HEK293 (cell line): ENCODE measurements around the gene MYOF.

Experiments used
- KLF1 ChIP-seq: fragments of 450-650 bp; formaldehyde crosslinking; IDR thresholded peaks from 2 replicates; pipeline ENCODE4 v1.5.1; 2016; ENCODE audit warnings: missing biosample characterization, missing genetic modification characterization
- ZBTB20 ChIP-seq: fragments of 450-650 bp; formaldehyde crosslinking; IDR thresholded peaks from 2 replicates; pipeline ENCODE4 v1.5.1; 2016; ENCODE audit warnings: missing biosample characterization, missing genetic modification characterization
- ZNF214 ChIP-seq: fragments of 450-650 bp; formaldehyde crosslinking; IDR thresholded peaks from 2 replicates; pipeline ENCODE4 v1.5.1; 2017; ENCODE audit warnings: missing biosample characterization, mild to moderate bottlenecking, missing genetic modification characterization, borderline replicate concordance
- ZNF274 ChIP-seq, 2 experiments: fragments of 200-500 bp in 1 of 2; fragments of 450-650 bp in 1 of 2; sonication (Bioruptor generic) in 1 of 2; formaldehyde crosslinking in 1 of 2; IDR thresholded peaks; 2 replicates each; pipeline versions ENCODE4 v1.5.1 to v1.6.1; 2014 to 2016; ENCODE audit warnings: borderline replicate concordance in 1 of 2, inconsistent platforms in 1 of 2, low read length in 1 of 2, missing biosample characterization in 1 of 2, missing genetic modification characterization in 1 of 2
- ZNF558 ChIP-seq: fragments of 450-650 bp; formaldehyde crosslinking; IDR thresholded peaks from 2 replicates; pipeline ENCODE4 v1.5.1; 2016; ENCODE audit warnings: missing biosample characterization, missing genetic modification characterization
- ZNF776 ChIP-seq: fragments of 450-650 bp; formaldehyde crosslinking; IDR thresholded peaks from 2 replicates; pipeline ENCODE4 v1.5.0; 2017; ENCODE audit warnings: missing biosample characterization, missing genetic modification characterization, borderline replicate concordance
- TF ChIP-seq, protein P1 (sequence below): fragments of 450-650 bp; formaldehyde crosslinking; IDR thresholded peaks from 2 replicates; pipeline ENCODE4 v1.5.1; 2016; ENCODE audit warnings: missing biosample characterization, missing genetic modification characterization

DNA sequence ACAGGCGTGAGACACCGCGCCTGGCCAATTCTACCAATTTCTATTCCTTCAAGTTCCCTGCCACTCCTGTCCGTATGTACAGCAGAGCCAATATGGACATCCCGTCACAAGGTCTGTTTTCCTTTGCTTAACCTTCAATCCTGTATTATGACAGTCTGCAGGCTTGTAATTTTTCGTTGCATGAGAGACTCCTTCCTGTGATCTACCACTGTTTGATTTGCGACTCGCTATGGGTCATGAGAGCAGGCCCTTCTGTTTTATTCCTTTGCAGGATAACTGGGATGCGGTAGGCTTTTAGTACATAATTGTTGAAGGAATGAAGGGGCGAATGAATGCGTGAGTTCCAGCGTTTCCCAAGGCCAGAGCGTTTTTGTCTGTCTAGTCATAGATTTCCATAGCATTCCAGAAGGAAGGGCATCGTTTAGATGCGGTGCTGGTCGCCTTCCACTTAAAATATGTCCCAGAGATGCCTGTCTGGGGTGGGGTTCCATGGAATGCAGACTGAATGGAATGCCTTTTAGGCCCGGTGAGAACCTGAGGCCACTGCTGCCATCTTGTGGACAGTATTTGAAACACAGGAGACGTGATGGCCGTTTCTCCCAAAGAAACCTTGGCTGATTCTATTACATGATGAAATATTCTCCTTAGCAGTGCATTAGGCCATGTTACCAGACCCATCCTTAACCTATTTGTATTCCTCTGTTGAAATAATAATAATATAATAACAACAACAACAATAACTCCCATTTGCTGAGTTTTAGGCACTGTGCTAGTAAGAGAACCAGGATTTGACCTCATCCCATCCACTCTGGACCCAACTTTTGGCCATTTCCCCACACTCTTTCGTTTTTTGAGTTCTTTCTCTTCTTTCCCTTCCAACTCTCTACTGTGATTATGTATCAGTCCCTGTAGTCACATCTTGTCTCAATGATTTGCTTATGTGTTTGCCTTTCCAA, 193.2 kb downstream of the MYOF start:
- no peak for TF ChIP-seq ZNF274 (IDR thresholded peaks at IDR 0.05; ENCODE audit: low read length)
- no peak for TF ChIP-seq ZNF274 (tag by site-specific recombination; IDR thresholded peaks at IDR 0.05; ENCODE audit: borderline replicate concordance)
- no peak for TF ChIP-seq ZNF214 (tag by site-specific recombination)
- TF ChIP-seq KLF1 (tag by site-specific recombination) = peak; percentile 90
- TF ChIP-seq, protein P1, sequence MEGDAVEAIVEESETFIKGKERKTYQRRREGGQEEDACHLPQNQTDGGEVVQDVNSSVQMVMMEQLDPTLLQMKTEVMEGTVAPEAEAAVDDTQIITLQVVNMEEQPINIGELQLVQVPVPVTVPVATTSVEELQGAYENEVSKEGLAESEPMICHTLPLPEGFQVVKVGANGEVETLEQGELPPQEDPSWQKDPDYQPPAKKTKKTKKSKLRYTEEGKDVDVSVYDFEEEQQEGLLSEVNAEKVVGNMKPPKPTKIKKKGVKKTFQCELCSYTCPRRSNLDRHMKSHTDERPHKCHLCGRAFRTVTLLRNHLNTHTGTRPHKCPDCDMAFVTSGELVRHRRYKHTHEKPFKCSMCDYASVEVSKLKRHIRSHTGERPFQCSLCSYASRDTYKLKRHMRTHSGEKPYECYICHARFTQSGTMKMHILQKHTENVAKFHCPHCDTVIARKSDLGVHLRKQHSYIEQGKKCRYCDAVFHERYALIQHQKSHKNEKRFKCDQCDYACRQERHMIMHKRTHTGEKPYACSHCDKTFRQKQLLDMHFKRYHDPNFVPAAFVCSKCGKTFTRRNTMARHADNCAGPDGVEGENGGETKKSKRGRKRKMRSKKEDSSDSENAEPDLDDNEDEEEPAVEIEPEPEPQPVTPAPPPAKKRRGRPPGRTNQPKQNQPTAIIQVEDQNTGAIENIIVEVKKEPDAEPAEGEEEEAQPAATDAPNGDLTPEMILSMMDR (tag by site-specific recombination) = peak; percentile 47; the same call in 1 of the 2 replicates
- TF ChIP-seq ZNF776 (tag by site-specific recombination) = no peak
- no peak for TF ChIP-seq ZBTB20 (tag by site-specific recombination)
- TF ChIP-seq ZNF558 (tag by site-specific recombination) = no peak
